HepG2 (cell line): ENCODE results near the gene PNPLA2. TPM values are rescaled to one million over a fixed set of nuclear protein-coding genes. Genes with fewer than 3 reads are reported as not detected.

Experiments
- AGO1 ChIP-seq: fragments of 200-400 bp; formaldehyde crosslinking; IDR thresholded peaks from 2 replicates; pipeline ENCODE4 v1.6.1; 2017; ENCODE audit warnings: mild to moderate bottlenecking, low read depth, low read length, moderate library complexity; ENCODE audit not compliant: poor library complexity, severe bottlenecking
- CBX5 ChIP-seq: sonication (generic); formaldehyde crosslinking; IDR thresholded peaks from 2 replicates; pipeline ENCODE4 v1.4.0; 2020; ENCODE audit warnings: missing genetic modification reagents, borderline replicate concordance
- GRHL1 ChIP-seq: sonication (generic); formaldehyde crosslinking; conservative IDR thresholded peaks from 2 replicates; pipeline ENCODE4 v1.8.0; 2022; ENCODE audit warnings: missing genetic modification reagents
- HOXA9 ChIP-seq: sonication (generic); formaldehyde crosslinking; IDR thresholded peaks from 2 replicates; pipeline ENCODE4 v1.8.1; 2022; ENCODE audit warnings: missing genetic modification reagents, mild to moderate bottlenecking, moderate library complexity, borderline replicate concordance
- KLF9 ChIP-seq: IDR thresholded peaks from 2 replicates; pipeline ENCODE4 v1.6.1; 2016; ENCODE audit warnings: low read depth
- MEIS1 ChIP-seq: sonication (generic); formaldehyde crosslinking; IDR thresholded peaks from 2 replicates; pipeline ENCODE4 v1.9.0; 2021; ENCODE audit warnings: mild to moderate bottlenecking, missing genetic modification reagents, moderate library complexity, borderline replicate concordance
- REST ChIP-seq, 2 experiments: IDR thresholded peaks; 2 replicates each; pipeline ENCODE4 v1.6.1; 2011 to 2012; ENCODE audit warnings: low read length in 2 of 2, borderline replicate concordance in 1 of 2, low read depth in 1 of 2, mild to moderate bottlenecking in 1 of 2, moderate library complexity in 1 of 2
- SKI ChIP-seq: fragments of 450-650 bp; IDR thresholded peaks from one replicate; pipeline ENCODE4 v1.6.1; 2018; ENCODE audit warnings: mild to moderate bottlenecking; ENCODE audit not compliant: partially characterized antibody
- TFE3 ChIP-seq: IDR thresholded peaks from 2 replicates; pipeline ENCODE4 v1.6.1; 2016
- ZHX2 ChIP-seq, 2 experiments: sonication (generic) in 1 of 2; formaldehyde crosslinking in 1 of 2; IDR thresholded peaks; 2 replicates each; pipeline versions ENCODE4 v1.6.1 to v1.9.0; 2014 to 2022; ENCODE audit warnings: antibody characterized with exemption in 1 of 2, borderline replicate concordance in 1 of 2, inconsistent platforms in 1 of 2, low read depth in 1 of 2, missing genetic modification reagents in 1 of 2
- ZNF333 ChIP-seq: sonication (generic); formaldehyde crosslinking; IDR thresholded peaks from 2 replicates; pipeline ENCODE4 v1.4.0; 2020; ENCODE audit warnings: mild to moderate bottlenecking, missing genetic modification reagents, borderline replicate concordance
- ZNF510 ChIP-seq: sonication (generic); formaldehyde crosslinking; IDR thresholded peaks from 2 replicates; pipeline ENCODE4 v1.4.0; 2020; ENCODE audit warnings: low read depth, mild to moderate bottlenecking, missing genetic modification reagents
- ZNF556 ChIP-seq: sonication (generic); formaldehyde crosslinking; IDR thresholded peaks from 2 replicates; pipeline ENCODE4 v1.4.0; 2020; ENCODE audit warnings: mild to moderate bottlenecking, missing genetic modification reagents, borderline replicate concordance
- polyA plus RNA-seq, 8 experiments: library from polyadenylated mRNA; depleted of rRNA in 3 of 8; stranded (reverse) in 7 of 8; unstranded in 1 of 8; fragments of >200 nt; fragmentation: Illumina TruSeq in 4 of 8; extraction: Trizol in 4 of 8; gene quantifications; 2 replicates each; pipeline versions ENCODE4 v1.2.1 to v1.2.3, GENCODE V29; 2011 to 2016; ENCODE audit warnings: low read depth in 4 of 8, missing spikeins in 1 of 8, mixed read lengths in 1 of 8; ENCODE audit not compliant: insufficient read depth in 1 of 8
- total RNA-seq, 5 experiments: library from RNA; depleted of rRNA; stranded (reverse); fragments of >200 nt; fragmentation: Illumina TruSeq; extraction: Trizol; gene quantifications; 2 replicates each; pipeline ENCODE4 v1.2.3, GENCODE V29; 2016; ENCODE audit warnings: low read depth in 1 of 5

Gene PNPLA2
- total and polyA plus RNA-seq, 2 of the 13 experiments (the other 11 are each of a cell fraction or from before 2014, with no cell fraction given): 10.5 to 43.2 TPM

GRCh38 chr11:777288-778255 lies 41.1 kb upstream of the PNPLA2 start, which contains the start of gene GATD1 (continued):
- TF ChIP-seq ZHX2 (IDR thresholded peaks at IDR 0.05; ENCODE audit: low read depth) (no peak), ZHX2 (CRISPR knock-in tag; IDR thresholded peaks at IDR 0.05; ENCODE audit: borderline replicate concordance) (no peak), KLF9 (CRISPR knock-in tag) (no peak), ZNF333 (CRISPR knock-in tag) (no peak), GRHL1 (CRISPR knock-in tag) (no peak), SKI (peak; percentile 60), TFE3 (no peak), ZNF556 (CRISPR knock-in tag) (peak; percentile 38; the same call in 1 of the 2 replicates), HOXA9 (CRISPR knock-in tag) (no peak; the same call in 1 of the 2 replicates), ZNF510 (CRISPR knock-in tag) (peak; percentile 41; the same call in 1 of the 2 replicates), CBX5 (CRISPR knock-in tag) (no peak), MEIS1 (CRISPR knock-in tag) (0 out of 2 replicates have a peak, but pooled peaks have one; percentile 20), REST (IDR thresholded peaks at IDR 0.05; ENCODE audit: borderline replicate concordance in 1 of 2, low read depth in 1 of 2, low read length in 2 of 2) (no peak), AGO1 (no peak)
